ENCODE data around the gene ACOX1.
A peak's percentile ranks its signal among the peaks of the same experiment; 100 is the strongest.

Gene ACOX1

GRCh38 chr17:76008630-76009425 is 29.9 kb upstream of the ACOX1 start:
- no peak for DNase-seq (ENCODE audit: low read depth in 2 of 2)

DNA sequence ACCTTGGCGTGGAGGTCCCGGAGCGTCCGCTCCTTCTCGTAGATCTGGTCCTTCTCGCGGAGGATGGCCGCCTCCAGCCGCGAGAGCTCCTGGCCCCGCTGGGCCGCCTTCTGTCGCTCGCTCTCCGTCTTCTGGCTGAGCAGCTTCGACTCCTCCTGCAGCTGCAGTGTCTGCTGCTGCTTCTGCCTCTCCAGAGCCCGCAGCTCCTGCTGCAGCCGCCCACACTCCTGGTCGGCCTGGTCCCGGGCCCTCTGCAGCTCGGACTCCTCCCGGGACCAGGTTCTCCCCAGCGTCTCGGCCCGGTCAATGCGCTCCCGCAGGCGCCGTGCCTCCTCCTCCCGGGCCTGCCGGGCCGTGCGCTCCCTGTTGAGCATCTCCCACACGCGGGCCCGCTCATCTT is 29.2 kb upstream of the ACOX1 start:
- DNase-seq (ENCODE audit: low read depth in 2 of 2) = no peak

- no peak for DNase-seq (ENCODE audit: low read depth in 2 of 2)
These were observed 28.8 kb upstream of the ACOX1 start for GRCh38 chr17:76007850-76008165.

DNA sequence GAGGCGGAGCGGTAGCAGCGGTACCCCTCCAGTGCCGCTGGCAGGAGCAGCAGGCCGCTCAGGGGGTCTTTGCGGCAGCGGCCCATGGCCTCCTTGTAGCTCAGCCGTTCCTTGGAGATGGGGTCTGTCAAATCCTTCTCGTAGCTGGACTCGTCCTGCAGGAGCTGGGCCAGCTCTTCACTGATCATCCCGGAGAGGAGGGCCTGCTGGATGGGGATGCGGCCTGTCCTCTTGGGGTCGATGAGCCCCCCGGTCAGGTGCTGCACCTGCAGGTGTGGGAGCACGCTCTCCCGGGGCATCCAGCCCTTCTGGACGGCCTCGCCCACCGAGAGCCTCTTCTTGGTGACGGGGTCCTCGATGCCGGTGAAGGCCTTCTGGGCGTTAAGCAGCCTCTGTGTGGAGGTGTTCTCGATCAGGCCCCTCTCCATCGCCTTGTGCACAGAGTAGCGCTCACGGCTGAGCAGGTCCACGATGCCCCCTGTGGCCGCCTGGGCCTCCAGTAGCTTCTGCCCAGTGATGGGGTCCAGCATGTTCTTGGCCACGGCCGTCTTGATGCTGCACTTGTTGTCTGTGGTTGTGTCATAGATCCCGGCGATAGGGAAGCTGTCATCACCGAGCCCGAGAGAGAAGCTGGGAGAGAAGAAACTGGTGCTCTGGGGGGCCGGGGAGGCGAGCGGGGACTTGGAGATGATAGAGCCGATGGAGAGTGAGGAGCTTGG is 28.3 kb upstream of the ACOX1 start:
- no peak for DNase-seq (ENCODE audit: low read depth in 2 of 2)

- DNase-seq (ENCODE audit: low read depth in 2 of 2) = peak; percentile 34 to 35
These were observed 26.5 kb upstream of the ACOX1 start for GRCh38 chr17:76005263-76006149.

DNA sequence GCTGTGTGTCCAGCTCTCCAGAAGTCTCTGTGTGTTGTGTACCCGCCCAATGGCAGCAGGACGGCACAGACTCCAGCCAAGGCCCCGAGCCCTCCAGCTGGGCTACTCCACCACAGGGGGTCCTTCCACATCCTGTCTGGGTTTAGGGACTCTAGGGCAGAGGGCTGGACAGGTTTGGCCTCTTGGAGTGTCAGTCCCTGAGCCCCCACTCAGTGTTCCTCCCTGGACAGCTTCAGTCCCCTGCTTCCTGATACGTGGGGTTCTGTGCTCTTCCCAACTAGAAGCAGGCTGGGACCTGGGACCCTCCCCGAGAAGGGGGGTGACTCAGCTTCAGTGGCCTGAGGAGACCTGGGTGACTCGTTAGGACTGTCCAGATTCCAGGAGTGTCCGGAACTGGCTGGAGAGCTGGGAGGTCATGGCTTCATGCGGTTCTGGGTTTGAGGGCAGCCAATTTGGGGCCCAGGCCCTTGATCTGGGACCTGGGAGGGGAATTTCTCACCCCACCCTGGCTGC is 25.8 kb upstream of the ACOX1 start:
- no peak for DNase-seq (ENCODE audit: low read depth in 2 of 2)

DNA sequence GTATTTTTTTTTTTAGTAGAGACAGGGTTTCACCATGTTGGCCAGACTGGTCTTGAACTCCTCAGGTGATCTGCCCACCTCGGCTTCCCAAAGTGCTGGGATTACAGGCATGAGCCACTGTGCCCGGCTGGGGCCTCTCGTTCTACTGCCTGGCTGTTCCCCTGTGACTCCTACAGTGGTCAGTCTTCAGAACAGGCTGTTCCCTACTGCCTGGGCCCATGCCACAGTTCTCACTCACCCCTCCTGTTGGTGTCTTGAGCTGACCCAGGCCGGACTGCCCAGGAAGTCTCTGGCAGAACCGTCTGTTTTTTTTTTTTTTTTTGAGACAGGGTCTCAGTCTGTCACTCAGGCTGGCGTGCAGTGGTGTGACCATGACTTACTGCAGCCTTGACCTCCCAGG is 24.9 kb upstream of the ACOX1 start:
- DNase-seq (ENCODE audit: low read depth in 2 of 2) = no peak

GRCh38 chr17:76002100-76002499 is 23.1 kb upstream of the ACOX1 start:
- no peak for DNase-seq (ENCODE audit: low read depth in 2 of 2)

- DNase-seq (ENCODE audit: low read depth in 2 of 2) = no peak
These were observed 22.0 kb upstream of the ACOX1 start, which contains the start of gene CDK3 for GRCh38 chr17:76000755-76001521. Gene CDK3, plus strand, starts transcription at chr17:76000855. Its CDS starts 571 bp downstream, at chr17:76001426.

DNA sequence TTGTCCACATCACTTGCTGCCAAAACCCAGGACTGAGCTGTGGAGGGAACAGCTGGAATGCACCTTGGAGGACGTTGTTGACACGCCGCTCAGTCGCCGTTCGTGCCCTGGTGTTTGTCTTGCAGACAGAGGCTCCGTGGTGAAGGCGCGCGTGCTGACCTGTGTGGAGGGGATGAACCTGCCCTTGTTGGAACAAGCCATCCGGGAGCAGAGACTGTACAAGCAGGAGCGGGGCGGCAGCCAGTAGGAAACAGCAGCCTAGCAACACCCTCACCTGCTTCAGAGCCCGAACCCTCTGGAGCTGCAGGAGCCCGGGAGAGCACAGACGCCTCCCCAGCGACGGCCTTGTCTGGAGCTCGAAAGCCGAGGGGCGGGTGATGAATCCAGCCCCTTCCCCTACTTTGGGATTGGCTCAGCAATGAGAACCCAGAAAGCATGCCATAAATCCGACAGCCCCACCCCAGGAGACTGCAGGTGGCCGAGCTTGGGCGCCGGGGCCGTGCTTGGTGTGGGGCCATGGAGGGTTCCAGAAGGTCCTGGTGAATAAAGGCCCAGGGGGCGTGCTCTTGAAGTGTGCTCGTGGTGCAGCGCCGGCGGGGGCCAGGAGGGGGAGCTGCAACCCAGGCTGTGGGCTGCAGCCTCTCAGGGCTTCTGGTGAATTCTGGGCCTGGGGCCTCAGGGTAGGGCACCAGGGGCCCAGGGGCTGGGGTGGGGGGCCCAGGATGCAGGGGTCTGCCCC is 21.2 kb upstream of the ACOX1 start:
- DNase-seq (ENCODE audit: low read depth in 2 of 2) = no peak

- DNase-seq (ENCODE audit: low read depth in 2 of 2) = no peak
These were observed 19.4 kb upstream of the ACOX1 start for GRCh38 chr17:75998327-75998795.

- peak in 1 of 2 experiments; percentile 30 for DNase-seq (ENCODE audit: low read depth in 2 of 2)
These were observed 18.0 kb upstream of the ACOX1 start for GRCh38 chr17:75996665-75997590.

- DNase-seq (ENCODE audit: low read depth in 2 of 2) = no peak
These were observed 16.5 kb upstream of the ACOX1 start for GRCh38 chr17:75995385-75995925.

- no peak for DNase-seq (ENCODE audit: low read depth in 2 of 2)
These were observed 15.9 kb upstream of the ACOX1 start for GRCh38 chr17:75994802-75995370.

DNA sequence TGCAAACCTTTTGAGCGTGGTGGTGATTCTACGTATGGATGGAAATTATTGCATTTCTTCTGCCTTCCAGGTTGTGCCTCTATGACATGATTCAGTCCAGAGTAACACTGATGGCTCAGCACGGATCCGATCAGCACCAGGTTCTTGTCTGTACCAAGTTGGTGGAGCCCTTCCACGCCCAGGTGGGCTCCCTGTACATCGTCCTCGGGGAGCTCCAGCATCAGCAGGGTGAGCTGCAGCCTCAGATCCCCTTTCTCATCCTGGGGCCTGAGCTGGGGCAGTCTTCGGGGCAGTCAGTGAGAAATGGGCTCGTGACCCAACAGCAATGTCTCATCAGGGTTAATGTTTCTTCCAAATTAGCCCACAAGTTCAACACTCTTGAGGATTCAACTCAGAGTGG is 12.4 kb upstream of the ACOX1 start:
- no peak for DNase-seq (ENCODE audit: low read depth in 2 of 2)

DNA sequence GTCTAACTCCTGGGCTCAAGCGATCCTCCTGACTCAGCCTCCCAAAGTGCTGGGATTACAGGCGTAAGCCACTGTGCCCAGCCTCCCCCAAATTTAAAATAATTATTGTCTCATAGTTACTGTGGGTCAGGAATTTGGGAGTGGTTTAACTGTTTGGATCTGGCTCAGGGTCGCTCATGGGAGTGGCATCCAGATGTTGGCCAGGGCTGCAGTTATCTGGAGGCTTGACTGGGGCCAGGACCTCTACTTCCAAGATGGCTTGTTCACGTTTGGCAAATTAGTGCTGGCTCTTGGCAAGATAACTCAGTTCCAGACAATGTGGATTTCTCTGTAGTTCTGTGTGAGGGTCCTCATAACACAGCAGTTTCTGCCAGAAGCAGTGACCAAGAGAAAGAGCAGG is 8.1 kb upstream of the ACOX1 start:
- DNase-seq (ENCODE audit: low read depth in 2 of 2) = no peak

DNA sequence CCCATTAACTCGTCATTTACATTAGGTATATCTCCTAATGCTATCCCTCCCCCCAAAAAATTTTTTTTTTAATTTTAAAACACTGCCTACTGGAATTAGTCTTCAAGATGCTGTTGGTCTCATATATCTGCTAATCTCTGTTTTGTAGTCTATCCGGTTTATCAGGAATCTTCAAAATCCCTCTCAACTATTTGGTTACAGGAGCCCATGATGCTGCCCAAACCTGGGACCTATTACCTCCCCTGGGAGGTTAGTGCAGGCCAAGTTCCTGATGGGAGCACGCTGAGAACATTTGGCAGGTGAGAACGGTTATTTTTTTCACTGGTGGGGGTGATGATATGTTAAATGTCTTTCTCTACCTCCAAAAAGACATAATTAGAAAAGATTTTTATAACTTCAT is 7.0 kb upstream of the ACOX1 start:
- DNase-seq (ENCODE audit: low read depth in 2 of 2) = no peak

DNA sequence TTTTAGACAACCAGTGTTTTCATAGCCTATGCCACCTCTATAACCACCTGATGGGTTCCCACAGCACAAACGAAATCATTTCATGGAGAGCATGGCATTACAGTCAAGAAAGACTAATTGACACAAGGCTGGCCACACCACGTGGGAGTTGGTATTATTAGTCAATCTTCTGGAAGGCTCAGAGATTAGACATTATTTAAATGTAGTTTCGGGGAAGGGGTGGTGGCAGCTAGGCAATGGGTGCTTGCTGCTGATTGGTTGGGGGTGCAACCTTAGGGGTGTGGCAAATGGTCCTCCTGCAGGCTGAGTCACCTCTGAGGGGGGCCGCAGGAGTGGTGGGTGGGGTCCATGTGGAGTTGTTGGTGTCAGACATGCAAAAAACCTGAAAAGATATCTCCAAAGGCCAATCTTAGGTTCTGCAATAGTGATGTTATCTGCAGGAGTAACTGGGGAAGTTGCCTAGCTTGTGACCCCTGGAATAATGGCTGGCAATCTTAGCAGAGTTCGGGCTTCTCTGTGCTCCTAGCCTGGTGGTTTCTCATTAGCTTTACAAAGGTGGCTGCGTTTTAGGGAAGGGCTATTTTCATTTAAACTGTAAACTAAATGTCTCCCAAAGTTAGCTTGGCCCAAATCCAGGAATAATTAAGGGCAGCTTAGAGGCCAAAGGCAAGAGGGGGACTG is 4.7 kb upstream of the ACOX1 start:
- DNase-seq (ENCODE audit: low read depth in 2 of 2) = no peak
